ENCODE measurements around the gene DNAJB13.

- TF ChIP-seq CTCF (IDR thresholded peaks at IDR 0.05; ENCODE audit: low read length) (no peak), EZH2phosphoT487 (IDR thresholded peaks at IDR 0.05; ENCODE audit: low read length) (no peak)
Observed at GRCh38 chr11:73945396-73945795, 5.4 kb upstream of the DNAJB13 start.
